Right atrium auricular region (tissue), 2 donors: ENCODE data around the gene RSAD2. TPM values are rescaled to one million over a fixed set of nuclear protein-coding genes. Genes with fewer than 3 reads are reported as not detected.

Source experiments
- DNase-seq: peaks from one replicate; pipeline ENCODE4 v3.0.0-alpha.2; 2019; ENCODE audit warnings: low spot score
- H3K27ac ChIP-seq, 2 donors: fragments of 200-600 bp; sonication (generic); 1 replicate in 1 of 2; 2 replicates in 1 of 2; pipeline ENCODE4 v1.5.1; 2016 to 2019
- H3K27me3 ChIP-seq, 2 donors: fragments of 200-600 bp; sonication (generic); one replicate each; pipeline versions ENCODE4 v1.5.1 to v1.6.0; 2017 to 2019
- H3K36me3 ChIP-seq: fragments of 200-600 bp; sonication (generic); one replicate; pipeline ENCODE4 v1.5.1; 2016
- H3K4me1 ChIP-seq, 2 donors: fragments of 200-600 bp; sonication (generic); one replicate each; pipeline versions ENCODE4 v1.5.1 to v1.6.0; 2017 to 2019
- H3K4me3 ChIP-seq, 2 donors: fragments of 200-600 bp; sonication (generic); 1 replicate in 1 of 2; 2 replicates in 1 of 2; pipeline ENCODE4 v1.5.1; 2017 to 2019; ENCODE audit warnings: mild to moderate bottlenecking in 1 of 2, moderate library complexity in 1 of 2
- H3K9me3 ChIP-seq, 2 donors: fragments of 200-600 bp; sonication (generic); one replicate each; pipeline ENCODE4 v1.5.1; 2019
- total RNA-seq, 2 donors: library from RNA; depleted of rRNA; stranded (reverse); fragments of >200 nt; gene quantifications; one replicate each; pipeline ENCODE4 v1.1.0, GENCODE V29; 2016
- TF ChIP-seq, protein P1 (sequence below), 2 donors: fragments of 200-600 bp; sonication (generic); IDR thresholded peaks; one replicate each; pipeline ENCODE4 v1.5.1; 2019; ENCODE audit warnings: antibody characterized with exemption in 2 of 2

RSAD2 gene
- total RNA-seq, 2 donors from 2014 or later: 1.5 to 3.6 TPM

- no peak for DNase-seq
Measured at GRCh38 chr2:6845903-6846302, 31.7 kb upstream of the RSAD2 start.

DNA sequence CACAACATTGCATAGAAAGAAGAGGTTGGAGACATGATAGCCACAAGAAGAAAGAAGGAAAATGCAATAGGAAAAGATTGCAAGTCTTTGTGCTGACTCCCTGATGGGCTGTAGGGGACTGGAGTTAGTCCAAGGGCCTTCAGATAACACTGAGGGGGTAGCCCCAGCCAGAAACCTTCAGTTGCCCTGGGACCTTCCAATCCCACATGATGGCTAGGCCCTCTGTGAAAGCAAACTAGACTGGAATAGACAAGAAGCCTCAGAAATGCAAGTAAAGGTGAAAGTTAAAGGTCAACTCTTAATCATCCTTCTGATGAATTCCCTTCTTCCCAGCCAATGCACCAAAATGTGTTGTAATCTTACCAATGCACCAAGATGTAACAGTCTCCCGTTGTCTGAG lies 31.0 kb upstream of the RSAD2 start:
- H3K36me3 ChIP-seq: peaks cover 26% of the 10 kb centered on the region
- H3K4me1 ChIP-seq: no peaks in the 10 kb centered on the region
- H3K27me3 ChIP-seq: no peaks in the 10 kb centered on the region
- H3K4me3 ChIP-seq: no peak overlapping the region
- TF ChIP-seq, protein P1, sequence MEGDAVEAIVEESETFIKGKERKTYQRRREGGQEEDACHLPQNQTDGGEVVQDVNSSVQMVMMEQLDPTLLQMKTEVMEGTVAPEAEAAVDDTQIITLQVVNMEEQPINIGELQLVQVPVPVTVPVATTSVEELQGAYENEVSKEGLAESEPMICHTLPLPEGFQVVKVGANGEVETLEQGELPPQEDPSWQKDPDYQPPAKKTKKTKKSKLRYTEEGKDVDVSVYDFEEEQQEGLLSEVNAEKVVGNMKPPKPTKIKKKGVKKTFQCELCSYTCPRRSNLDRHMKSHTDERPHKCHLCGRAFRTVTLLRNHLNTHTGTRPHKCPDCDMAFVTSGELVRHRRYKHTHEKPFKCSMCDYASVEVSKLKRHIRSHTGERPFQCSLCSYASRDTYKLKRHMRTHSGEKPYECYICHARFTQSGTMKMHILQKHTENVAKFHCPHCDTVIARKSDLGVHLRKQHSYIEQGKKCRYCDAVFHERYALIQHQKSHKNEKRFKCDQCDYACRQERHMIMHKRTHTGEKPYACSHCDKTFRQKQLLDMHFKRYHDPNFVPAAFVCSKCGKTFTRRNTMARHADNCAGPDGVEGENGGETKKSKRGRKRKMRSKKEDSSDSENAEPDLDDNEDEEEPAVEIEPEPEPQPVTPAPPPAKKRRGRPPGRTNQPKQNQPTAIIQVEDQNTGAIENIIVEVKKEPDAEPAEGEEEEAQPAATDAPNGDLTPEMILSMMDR (IDR thresholded peaks at IDR 0.05): no peak
- H3K27ac ChIP-seq: no peak overlapping the region
- DNase-seq: no peak
- H3K9me3 ChIP-seq: peaks cover 38 to 97% of the 10 kb centered on the region in 2 donors

More at GRCh38 chr2:6845903-6846302, 31.7 kb upstream of the RSAD2 start:
- H3K27me3 ChIP-seq: no peaks in the 10 kb centered on the region
- H3K36me3 ChIP-seq: peaks cover 20% of the 10 kb centered on the region
- peaks cover 38 to 98% of the 10 kb centered on the region in 2 donors for H3K9me3 ChIP-seq
- no peak overlapping the region for H3K4me3 ChIP-seq
- H3K27ac ChIP-seq: no peak overlapping the region
- no peaks in the 10 kb centered on the region for H3K4me1 ChIP-seq
- TF ChIP-seq, protein P1 (IDR thresholded peaks at IDR 0.05): no peak

DNA sequence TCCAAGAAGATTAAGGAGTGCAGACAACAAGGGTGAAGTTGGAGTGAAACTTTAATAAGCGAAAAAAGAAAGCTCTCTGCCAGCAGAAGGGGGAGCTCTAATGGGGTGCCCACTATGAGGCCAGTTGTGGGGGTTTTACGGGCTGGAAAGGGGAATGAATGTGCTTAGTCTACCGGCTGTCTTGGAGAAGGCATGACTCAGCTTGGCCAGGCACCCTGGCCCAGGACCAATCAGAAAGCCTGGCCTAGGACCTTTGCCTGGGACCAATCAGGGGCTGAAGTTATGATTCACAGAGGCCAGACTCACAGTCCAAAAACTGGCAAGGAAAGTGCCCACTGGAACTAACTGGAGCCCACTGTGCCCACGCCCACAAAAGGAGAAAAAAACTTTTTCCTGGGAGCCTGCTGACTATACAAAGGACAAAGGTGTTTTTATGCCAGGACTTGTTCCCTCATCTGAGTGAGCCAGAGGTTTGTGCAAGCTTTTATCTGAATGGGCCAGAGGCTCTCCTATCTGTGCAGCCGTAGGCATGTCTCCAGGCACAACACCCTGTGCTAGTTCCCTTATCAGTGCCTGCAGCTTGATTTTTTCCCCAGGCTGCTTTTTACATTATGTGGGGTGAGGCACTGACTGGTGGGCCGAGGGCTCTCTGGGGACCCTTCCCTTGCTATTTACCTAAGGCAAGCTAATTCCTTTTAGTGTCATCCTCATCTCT lies 30.5 kb upstream of the RSAD2 start:
- no peaks in the 10 kb centered on the region for H3K4me1 ChIP-seq
- H3K9me3 ChIP-seq: peaks cover 38 to 91% of the 10 kb centered on the region in 2 donors
- no peak for DNase-seq
- H3K27ac ChIP-seq: no peak overlapping the region
- H3K27me3 ChIP-seq: no peaks in the 10 kb centered on the region
- no peak overlapping the region for H3K4me3 ChIP-seq
- TF ChIP-seq, protein P1 (IDR thresholded peaks at IDR 0.05): no peak
- peaks cover 29% of the 10 kb centered on the region for H3K36me3 ChIP-seq

GRCh38 chr2:6852195-6852594 lies 25.4 kb upstream of the RSAD2 start:
- peaks cover 8 to 40% of the 10 kb centered on the region in 2 donors for H3K9me3 ChIP-seq
- no peaks in the 10 kb centered on the region for H3K27me3 ChIP-seq
- H3K4me1 ChIP-seq: no peaks in the 10 kb centered on the region
- peaks cover 29% of the 10 kb centered on the region for H3K36me3 ChIP-seq
- TF ChIP-seq, protein P1 (IDR thresholded peaks at IDR 0.05): no peak
- H3K27ac ChIP-seq: no peak overlapping the region
- no peak for DNase-seq
- no peak overlapping the region for H3K4me3 ChIP-seq

DNA sequence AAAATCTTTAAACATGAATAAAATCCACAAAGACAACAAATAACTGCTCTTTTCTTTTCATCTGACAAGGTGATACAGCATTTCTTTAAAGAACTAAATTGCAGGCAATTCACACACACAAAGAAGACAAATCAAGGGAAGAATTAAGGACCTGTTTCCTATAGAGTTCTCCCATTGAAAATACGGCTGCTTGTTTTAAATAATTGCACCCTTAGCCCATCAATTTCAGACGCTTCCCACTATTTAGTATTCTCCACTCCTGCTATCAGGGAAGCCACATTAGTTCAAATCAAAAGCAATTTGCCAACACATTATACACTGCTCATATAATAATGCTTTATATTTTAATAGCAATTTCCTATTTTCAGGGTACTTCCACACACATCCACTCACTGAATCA lies 23.2 kb upstream of the RSAD2 start:
- TF ChIP-seq, protein P1 (IDR thresholded peaks at IDR 0.05): no peak
- Histone ChIP-seq H3K4me3 (no peak overlapping the region), H3K27me3 (no peaks in the 10 kb centered on the region), H3K9me3 (peaks cover 0 to 29% of the 10 kb centered on the region in 2 donors), H3K27ac (no peak overlapping the region), H3K4me1 (no peaks in the 10 kb centered on the region), H3K36me3 (peaks cover 23% of the 10 kb centered on the region)
- DNase-seq: no peak
